Spinal cord (tissue), 10 donors: ENCODE measurements around the gene GID4. TPM values are rescaled to one million over a fixed set of nuclear protein-coding genes. Genes with fewer than 3 reads are reported as not detected.

Experiments
- DNase-seq, 6 donors: peaks; one replicate each; pipeline versions ENCODE4 v3.0.0 to v3.0.0-alpha.2; 2013 to 2015; ENCODE audit warnings: low spot score in 6 of 6, low read depth in 4 of 6
- H3K27ac ChIP-seq: one replicate; pipeline ENCODE4 v1.5.1; 2013; ENCODE audit warnings: low read depth, low read length, control low read depth
- H3K27me3 ChIP-seq: one replicate; pipeline ENCODE4 v1.6.1; 2013; ENCODE audit warnings: low read length; ENCODE audit not compliant: control insufficient read depth, insufficient read depth
- H3K36me3 ChIP-seq: one replicate; pipeline ENCODE4 v1.6.1; 2013; ENCODE audit warnings: low read length; ENCODE audit not compliant: control insufficient read depth, insufficient read depth
- H3K4me1 ChIP-seq: one replicate; pipeline ENCODE4 v1.6.1; 2013; ENCODE audit warnings: low read length; ENCODE audit not compliant: control insufficient read depth, insufficient read depth
- H3K4me3 ChIP-seq: one replicate; pipeline ENCODE4 v1.5.1; 2013; ENCODE audit warnings: low read depth, low read length, control low read depth
- H3K9me3 ChIP-seq: one replicate; pipeline ENCODE4 v1.6.1; 2013; ENCODE audit warnings: low read length; ENCODE audit not compliant: control insufficient read depth, insufficient read depth
- whole genome bisulfite sequencing: methylation state at CpG from one replicate; pipeline ENCODE4 v1.1.5; 2013; ENCODE audit warnings: missing lambda C conversion rate; ENCODE audit not compliant: insufficient coverage; 5-methylcytosine and 5-hydroxymethylcytosine counted together
- polyA plus RNA-seq, 2 donors: library from polyadenylated mRNA; unstranded; fragments of 120-200 nt; gene quantifications; one replicate each; pipeline ENCODE4 v1.2.1, GENCODE V29; 2013; ENCODE audit not compliant: insufficient read length in 2 of 2
- total RNA-seq, 2 donors: library from RNA; depleted of rRNA in 1 of 2; stranded (reverse); fragments of 120-200 nt in 1 of 2; fragments of >200 nt in 1 of 2; gene quantifications; one replicate each; pipeline versions ENCODE4 v1.2.3 to v1.2.4, GENCODE V29; 2013 to 2014
- donor health status: healthy.

The GID4 gene
- total and polyA plus RNA-seq, 4 donors: 8.0 to 13.9 (median 11.0) TPM

DNA sequence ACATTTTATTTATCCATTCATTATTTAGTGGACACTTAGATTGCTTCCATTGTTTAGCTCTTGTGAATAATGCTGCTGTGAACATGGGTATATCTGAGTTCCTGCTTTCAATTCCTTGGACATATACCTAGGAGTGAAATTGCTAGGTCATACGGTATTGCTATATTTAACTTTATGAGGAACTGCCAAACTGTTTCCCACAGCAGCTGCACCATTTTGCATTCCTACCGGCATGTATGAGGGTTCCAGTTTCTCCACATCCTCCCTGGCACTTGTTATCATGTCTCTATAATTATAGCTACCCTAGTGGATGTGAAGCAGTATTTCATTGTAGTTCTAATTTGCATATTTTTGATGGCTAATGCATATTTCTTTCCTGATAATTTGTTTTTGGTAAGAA, 24.8 kb downstream of the GID4 start:
- Histone ChIP-seq H3K27me3 (no peaks in the 10 kb centered on the region), H3K4me1 (no peaks in the 10 kb centered on the region)

DNA sequence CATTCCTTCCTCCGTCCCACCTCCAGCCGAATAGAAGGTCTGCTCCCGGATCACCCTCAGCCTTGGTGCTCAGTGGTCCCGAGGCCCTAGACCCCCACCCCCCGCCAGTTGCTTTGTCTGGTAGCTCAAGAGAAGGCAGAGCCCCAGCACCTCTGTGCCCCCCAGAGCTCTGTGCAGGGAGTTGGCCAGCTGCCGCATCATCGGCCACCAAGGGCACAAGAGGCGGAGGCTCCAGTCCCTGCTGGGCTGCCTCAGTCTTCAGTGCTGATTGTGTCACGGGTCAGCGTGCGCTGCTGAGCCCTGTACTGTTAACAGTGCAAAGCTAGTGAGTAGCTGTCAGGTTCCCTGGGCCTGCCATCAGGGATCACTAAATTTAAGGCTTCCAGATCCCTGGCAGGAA, 26.3 kb downstream of the GID4 start:
- H3K4me1 ChIP-seq: no peaks in the 10 kb centered on the region
- no peak overlapping the region for H3K4me3 ChIP-seq
- no peaks in the 10 kb centered on the region for H3K9me3 ChIP-seq
- WGBS: 92% methylated on average over 11 of the region's 11 CpGs
- no peak overlapping the region for H3K27ac ChIP-seq
- H3K36me3 ChIP-seq: peaks cover 31% of the 10 kb centered on the region
- H3K27me3 ChIP-seq: no peaks in the 10 kb centered on the region
- no peak for DNase-seq

More for the DNA sequence above, 24.8 kb downstream of the GID4 start:
- H3K27ac ChIP-seq: no peak overlapping the region
- H3K36me3 ChIP-seq: peaks cover 42% of the 10 kb centered on the region
- no peaks in the 10 kb centered on the region for H3K9me3 ChIP-seq
- H3K4me3 ChIP-seq: no peak overlapping the region
- DNase-seq: no peak
- WGBS: 80% methylated on average over 1 of the region's 2 CpGs

DNA sequence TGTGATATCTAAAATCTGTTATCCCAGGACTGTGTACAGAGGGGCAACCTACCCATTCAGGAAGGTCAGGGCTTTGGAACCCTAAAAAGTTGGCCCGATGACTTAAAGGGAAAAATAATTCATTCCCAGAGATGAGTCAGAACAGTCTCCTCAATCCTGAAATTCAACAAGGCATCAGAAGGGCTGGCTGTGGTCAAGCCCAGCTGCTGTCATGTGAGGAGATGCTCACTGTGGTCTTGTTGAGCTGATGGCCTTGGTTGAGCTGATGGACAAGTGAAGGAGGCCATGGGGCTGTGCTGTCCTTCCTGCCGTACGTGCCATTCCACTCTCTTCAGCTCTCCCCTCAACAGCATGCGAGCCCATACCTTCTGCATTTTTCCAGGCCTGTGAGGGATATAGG, 27.7 kb downstream of the GID4 start:
- WGBS: 100% methylated on average over 3 of the region's 4 CpGs
- Histone ChIP-seq H3K27ac (no peak overlapping the region), H3K4me1 (no peaks in the 10 kb centered on the region), H3K4me3 (no peak overlapping the region), H3K27me3 (no peaks in the 10 kb centered on the region), H3K9me3 (no peaks in the 10 kb centered on the region), H3K36me3 (peaks cover 23% of the 10 kb centered on the region)
- no peak for DNase-seq

DNA sequence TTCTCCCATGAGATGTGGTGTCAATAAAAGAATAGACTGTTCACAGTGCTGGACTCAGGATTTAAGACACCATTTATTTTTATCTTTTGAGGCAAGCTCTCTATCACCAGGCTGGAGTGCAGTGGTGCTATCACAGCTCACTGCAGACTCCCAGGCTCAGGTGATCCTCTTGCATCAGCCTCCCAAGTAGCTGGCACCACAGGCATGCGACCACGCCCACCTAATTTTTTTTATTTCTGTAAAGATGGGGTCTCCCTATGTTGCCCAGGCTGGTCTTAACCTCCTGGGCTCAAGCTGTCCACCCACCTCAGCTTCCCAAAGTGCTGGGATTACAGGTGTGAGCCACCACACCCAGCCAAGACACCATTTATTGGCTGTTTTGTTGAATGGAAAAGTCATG, 29.9 kb downstream of the GID4 start:
- Histone ChIP-seq H3K27ac (no peak overlapping the region), H3K36me3 (peaks cover 11% of the 10 kb centered on the region), H3K4me3 (no peak overlapping the region), H3K27me3 (no peaks in the 10 kb centered on the region), H3K4me1 (no peaks in the 10 kb centered on the region), H3K9me3 (no peaks in the 10 kb centered on the region)
- no peak for DNase-seq
- no CpG with 5 or more reads among the region's 2 CpGs for WGBS

DNA sequence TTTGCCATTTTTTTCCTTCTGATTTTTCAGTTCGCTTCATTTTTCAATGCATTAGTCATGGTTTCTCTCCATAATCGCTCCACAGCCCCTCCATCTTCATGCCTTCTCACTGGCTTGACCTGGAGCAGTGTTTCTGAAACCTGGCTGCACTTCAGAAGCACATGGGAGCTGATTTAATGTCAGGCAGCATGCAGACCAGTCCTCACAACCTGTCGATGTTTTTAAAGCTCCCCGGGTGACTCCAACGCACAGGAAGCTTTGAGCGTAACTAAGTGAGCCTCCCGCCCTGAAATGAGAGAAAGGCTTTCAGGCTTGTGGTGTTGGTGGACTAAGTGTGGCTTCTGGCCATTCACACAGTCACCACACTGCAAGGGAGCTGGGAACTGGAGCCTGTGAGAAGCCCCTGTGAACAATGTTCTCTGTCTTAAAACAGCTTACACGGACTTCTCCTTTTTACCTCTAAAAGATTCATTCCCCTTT, 31.7 kb downstream of the GID4 start:
- Histone ChIP-seq H3K4me3 (no peak overlapping the region), H3K27me3 (no peaks in the 10 kb centered on the region), H3K36me3 (no peaks in the 10 kb centered on the region), H3K4me1 (no peaks in the 10 kb centered on the region), H3K9me3 (no peaks in the 10 kb centered on the region), H3K27ac (no peak overlapping the region)
- peak in 3 of 6 donors; percentile 12 to 54 (median 46) for DNase-seq
- WGBS: 3% methylated on average over 7 of the region's 8 CpGs

DNA sequence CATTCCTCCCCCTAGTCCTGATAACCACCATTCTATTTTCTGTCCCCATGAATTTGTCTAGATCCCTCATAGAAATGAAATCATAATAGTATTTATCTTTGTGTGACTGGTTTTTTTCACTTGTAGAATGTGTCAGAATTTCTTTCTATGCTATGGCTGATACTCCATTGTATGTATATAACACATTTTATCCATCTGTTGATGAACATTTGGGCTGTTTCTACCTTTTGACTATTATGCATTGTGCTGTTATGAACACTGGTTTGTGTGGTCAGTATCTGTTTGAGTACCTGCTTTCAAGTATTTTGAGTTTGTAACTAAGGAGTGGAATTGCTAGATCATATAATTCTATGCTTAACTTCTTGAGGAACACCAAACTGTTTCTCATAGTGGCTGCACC, 32.5 kb downstream of the GID4 start:
- H3K27ac ChIP-seq: no peak overlapping the region
- no peaks in the 10 kb centered on the region for H3K4me1 ChIP-seq
- H3K4me3 ChIP-seq: no peak overlapping the region
- DNase-seq: no peak
- H3K27me3 ChIP-seq: no peaks in the 10 kb centered on the region
- H3K9me3 ChIP-seq: no peaks in the 10 kb centered on the region
- H3K36me3 ChIP-seq: no peaks in the 10 kb centered on the region

DNA sequence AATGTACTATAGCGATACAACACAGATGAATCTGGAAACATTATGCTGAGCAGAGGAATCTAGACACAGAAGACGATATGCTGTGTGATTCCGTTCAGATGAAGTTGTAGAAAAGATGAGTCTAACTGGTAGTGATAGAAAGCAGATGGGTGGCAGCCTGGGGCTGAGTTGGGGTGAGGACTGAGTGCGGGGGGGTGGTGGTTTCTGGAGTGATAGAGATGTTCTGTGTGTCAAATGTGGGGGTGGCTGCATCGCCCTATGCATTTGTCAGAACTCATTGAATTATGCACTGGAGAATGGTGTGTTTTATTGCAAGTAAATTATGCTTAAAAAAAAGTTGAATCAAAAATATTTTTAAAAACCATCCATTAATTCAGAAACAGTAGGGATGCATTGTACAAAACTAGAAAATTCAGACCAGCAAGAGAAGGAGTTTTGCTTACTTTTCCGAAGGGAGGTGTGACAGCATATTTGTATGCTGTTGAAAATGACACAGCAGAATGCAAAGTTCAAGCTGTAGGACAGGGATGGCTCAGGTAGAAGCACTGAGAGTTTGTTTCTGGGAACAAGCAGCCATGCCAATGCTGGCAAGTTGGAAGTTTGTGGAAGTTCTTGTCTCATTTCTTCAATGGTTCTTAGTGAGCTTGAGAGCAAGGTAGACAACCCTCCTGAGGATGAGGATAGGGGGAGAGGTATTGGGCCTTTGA, 35.5 kb downstream of the GID4 start:
- H3K27me3 ChIP-seq: no peaks in the 10 kb centered on the region
- no peak for DNase-seq
- no peaks in the 10 kb centered on the region for H3K36me3 ChIP-seq
- no peak overlapping the region for H3K4me3 ChIP-seq
- no peaks in the 10 kb centered on the region for H3K9me3 ChIP-seq
- WGBS: 86% methylated on average over 4 of the region's 6 CpGs
- no peaks in the 10 kb centered on the region for H3K4me1 ChIP-seq
- no peak overlapping the region for H3K27ac ChIP-seq

DNA sequence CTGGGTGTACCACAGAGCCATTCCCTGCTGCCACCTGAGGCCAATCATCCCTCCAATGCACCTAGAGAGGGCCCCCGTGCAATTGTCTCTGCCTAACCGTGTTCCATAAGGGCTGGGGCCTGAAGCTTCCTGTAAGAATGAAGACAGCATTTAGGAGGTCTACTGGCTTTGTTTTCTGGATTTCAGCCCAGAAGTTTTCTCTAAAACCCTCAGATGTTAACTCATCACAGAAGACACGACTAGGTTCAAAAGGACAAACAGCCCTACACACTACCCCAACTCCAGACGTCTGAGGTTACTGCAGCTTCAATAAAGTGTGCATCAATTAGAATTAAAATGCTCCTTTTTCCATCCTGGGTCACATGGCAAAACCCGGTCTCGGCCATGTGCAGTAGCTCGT, 37.7 kb downstream of the GID4 start:
- no peaks in the 10 kb centered on the region for H3K27me3 ChIP-seq
- no peak for DNase-seq
- no peak overlapping the region for H3K27ac ChIP-seq
- H3K9me3 ChIP-seq: no peaks in the 10 kb centered on the region
- H3K4me1 ChIP-seq: no peaks in the 10 kb centered on the region
- H3K4me3 ChIP-seq: no peak overlapping the region
- 62% methylated on average over 7 of the region's 7 CpGs for WGBS
- H3K36me3 ChIP-seq: no peaks in the 10 kb centered on the region

DNA sequence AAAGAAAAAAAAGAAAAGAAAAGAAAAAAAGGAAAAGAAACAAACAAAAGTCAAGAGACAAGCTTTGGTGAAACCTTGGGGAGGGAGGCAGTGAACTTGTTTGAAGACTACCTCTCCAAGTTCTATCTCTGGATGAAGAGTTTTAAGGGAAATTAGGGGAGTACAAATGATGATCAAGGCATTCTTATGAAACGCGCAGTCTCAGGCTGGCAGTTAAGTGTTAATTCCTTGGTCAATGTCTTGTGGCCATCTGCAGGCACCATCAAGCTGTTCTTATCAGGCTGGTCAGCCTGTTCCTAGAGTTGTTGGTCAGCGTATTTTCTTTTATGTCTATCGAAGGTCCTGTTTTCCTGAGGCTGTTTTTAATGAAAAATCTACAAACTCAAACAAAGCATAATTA, 40.3 kb downstream of the GID4 start:
- 92% methylated on average over 2 of the region's 4 CpGs for WGBS
- H3K4me3 ChIP-seq: no peak overlapping the region
- H3K27ac ChIP-seq: no peak overlapping the region
- no peak for DNase-seq
- H3K9me3 ChIP-seq: no peaks in the 10 kb centered on the region
- H3K27me3 ChIP-seq: no peaks in the 10 kb centered on the region
- no peaks in the 10 kb centered on the region for H3K36me3 ChIP-seq
- no peaks in the 10 kb centered on the region for H3K4me1 ChIP-seq

DNA sequence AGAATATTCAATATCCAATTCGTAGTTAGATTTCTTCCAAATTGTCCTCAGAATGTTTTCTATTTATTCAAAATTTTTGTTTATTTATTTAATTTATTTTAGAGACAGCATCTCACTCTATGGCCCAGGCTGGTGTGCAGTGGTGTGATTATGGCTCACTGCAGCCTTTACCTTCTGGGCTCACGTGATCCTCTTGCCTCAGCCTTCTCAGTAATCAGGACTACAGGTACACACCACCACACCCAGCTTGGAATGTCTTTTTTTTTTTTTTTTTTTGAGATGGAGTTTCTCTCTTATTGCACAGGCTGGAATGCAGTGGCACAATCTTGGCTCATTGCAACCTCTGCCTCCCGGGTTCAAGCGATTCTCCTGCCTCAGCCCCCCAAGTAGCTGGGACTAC, 45.0 kb downstream of the GID4 start:
- peaks cover 4% of the 10 kb centered on the region for H3K36me3 ChIP-seq

More for the DNA sequence above, 45.0 kb downstream of the GID4 start:
- no peak for DNase-seq
- H3K9me3 ChIP-seq: no peaks in the 10 kb centered on the region
- H3K4me1 ChIP-seq: peaks cover 19% of the 10 kb centered on the region
- WGBS: 100% methylated on average over 2 of the region's 4 CpGs
- H3K27ac ChIP-seq: no peak overlapping the region
- H3K27me3 ChIP-seq: no peaks in the 10 kb centered on the region
- no peak overlapping the region for H3K4me3 ChIP-seq
